HL-60/S4 (cell line): ENCODE measurements around the gene ISG20L2.

Experiments
- in situ Hi-C: fragments of 300-500 bp; cut with MboI; formaldehyde crosslinking; loops from 2 replicates; pipeline ENCODE4 v1.14.3; 2022; ENCODE audit warnings: low sequenced_read_pairs

The ISG20L2 gene

DNA sequence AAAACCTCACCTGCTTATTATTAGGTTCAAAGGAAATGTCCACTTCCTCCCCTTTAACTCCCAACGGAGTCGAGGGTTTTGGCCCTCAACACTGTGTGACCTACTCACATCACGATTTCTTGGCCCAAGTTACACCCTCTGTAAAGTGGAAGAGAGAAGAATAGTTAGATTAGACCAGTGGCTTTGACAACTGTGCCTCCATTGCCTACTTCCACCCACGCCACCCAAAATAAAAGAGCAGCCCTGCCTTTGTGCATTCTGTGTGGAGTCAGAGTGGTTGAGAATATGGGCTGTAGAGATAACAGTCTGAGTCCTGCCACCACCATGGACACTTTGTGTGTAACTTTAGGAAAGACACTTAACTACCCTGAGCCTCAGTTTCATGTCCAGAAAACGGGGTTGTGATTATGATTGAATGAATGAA lies 27.0 kb upstream of the ISG20L2 start:
- in situ Hi-C loops, result no loop called here

GRCh38 chr1:156754219-156754618 lies 25.7 kb upstream of the ISG20L2 start:
- in situ Hi-C loops, result no loop called here

DNA sequence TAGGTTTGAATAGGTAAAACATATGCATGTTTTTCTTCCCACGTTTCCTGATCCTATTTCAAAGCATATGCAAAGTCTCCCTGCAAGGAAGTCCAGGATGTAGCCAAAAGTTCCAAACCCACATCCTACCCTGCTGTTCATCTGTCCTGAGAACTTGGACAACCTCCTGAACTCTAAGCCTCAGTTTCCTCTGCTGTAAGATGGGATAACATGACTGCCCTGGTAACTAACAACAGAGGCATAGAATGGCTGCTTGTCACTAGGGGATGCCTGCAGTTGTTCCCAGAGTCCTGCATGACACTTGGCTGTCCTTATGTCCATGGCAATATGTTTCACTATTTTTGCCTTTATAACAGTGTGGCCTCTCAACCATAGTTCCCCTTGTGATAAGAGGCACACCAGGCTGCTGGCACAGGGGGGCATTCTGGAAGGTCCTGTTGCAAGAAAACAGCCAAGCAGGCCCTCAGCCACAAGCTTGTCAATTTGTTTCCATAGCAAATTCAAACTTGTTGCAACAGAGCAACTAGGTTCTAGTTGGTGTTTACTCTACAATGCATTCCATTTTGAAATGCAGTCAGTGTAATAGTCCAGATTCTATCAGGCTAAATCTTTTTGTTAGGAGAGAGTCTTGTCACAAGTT lies 24.4 kb upstream of the ISG20L2 start:
- in situ Hi-C loops, result no loop called here

DNA sequence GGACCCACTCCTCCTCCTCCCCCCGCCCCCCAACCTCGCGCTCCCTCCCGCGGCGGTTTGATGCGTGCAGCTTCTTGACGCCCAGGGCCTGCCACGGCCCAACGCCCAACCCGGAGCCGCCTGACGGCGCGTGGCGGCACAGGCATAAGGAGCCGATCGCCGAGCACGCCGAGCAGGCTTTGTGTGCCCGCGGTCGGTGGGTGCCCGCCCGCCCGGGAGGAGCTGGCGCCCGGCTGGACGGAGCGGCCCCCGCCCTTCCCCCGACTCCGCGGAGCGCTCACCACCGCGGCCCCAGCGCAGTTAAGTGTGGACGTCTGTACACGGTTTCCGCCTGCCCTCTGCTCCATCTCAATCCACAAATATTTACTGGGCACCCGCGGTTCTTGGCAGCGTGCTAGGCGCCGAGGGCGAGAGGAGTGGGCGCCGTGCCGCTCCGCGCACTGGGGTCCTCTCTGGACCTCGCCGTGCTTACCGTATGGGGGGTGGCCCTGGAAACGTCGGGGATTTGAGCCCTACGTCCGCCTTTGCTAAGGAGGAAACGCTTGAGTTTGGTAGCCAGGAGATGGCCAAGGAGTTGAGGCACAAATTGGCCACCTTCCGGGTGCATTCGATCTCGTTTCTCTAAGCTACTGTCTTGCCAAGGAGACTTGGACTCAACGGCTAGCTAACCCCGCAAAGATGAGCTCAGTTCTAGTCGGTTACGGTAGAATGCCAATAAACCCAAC lies 23.4 kb upstream of the ISG20L2 start:
- in situ Hi-C loops, result no loop called here

DNA sequence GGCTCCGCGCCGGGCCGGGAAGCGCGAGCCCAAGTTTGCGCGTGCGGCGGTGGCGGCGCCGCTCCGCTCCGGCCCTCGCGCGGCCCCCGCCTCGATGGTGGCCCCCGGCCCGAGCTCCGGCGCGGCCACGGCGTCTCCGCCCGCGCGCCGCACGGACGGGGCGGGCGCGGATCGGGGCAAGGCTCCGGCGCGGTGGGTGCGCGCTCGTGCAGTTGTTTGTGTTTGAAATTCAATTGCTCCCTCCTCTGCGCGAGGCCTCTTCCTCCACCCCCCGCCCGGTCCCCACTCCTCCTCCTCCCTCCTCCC lies 22.8 kb upstream of the ISG20L2 start, which contains the start of gene HDGF:
HDGF (minus strand) TSS at position 225 of the 306 bp plus-strand sequence. CDS start 246 bp downstream, outside the sequence.
- in situ Hi-C loops, result no loop called here

- in situ Hi-C loops, result no loop called here
Measured at GRCh38 chr1:156750711-156751450, 22.3 kb upstream of the ISG20L2 start.

DNA sequence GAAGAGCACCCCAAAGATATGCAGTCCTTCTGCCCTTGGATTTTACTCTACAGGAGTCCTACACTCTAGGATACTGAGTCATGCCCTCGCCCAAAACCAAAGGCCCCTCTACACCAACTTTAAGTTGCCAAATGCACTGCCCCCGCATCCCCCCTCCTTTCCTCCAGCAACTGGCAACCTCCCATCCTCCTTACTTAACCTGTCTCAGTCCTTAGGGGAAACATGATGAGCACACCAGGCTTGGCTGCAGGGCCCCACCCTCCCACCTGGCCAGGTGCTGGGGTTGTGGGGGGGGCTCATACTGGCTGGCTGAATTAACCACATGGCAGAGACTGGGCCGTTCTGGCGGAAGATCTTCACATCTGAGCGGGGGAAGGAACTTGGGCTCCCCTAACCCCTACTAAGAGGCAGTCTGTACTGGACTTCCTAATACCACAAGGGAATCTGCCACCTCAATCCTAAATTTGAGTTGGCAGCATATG lies 21.7 kb upstream of the ISG20L2 start:
- in situ Hi-C loops, result no loop called here

DNA sequence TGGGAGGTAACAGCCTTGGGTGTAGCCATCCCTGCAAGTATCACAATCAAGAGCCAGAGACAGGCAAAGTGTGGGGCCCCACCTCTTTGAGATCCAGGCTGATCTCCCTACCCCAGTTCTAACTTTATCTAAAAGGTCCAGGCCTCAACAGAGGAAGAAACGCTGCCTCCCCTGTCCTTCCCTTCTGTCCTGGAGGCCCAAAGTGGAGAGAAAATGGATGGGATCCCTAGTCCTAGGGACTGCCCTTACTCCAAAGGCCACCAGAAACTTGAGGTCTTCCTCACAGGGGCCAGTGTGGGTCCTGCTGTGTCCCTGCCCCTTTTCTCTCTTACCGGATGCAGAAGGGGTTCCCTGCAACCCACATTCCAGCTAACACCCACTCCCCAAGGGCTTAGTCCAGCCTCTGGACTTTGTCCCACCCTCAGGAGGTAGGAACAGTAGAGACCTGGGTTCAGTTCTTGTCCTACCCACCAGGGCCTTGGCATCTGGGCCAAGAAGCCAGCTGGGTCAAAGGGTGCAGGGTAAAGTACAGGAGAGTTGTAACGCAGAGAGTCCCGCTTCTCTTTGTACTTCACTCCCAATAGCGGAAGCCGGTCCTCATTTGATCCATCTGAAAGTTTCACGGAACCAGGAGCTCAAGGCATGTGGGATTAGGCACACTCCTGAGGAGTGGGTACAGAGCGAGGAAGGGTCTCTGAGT lies 21.0 kb upstream of the ISG20L2 start:
- in situ Hi-C loops, result no loop called here

DNA sequence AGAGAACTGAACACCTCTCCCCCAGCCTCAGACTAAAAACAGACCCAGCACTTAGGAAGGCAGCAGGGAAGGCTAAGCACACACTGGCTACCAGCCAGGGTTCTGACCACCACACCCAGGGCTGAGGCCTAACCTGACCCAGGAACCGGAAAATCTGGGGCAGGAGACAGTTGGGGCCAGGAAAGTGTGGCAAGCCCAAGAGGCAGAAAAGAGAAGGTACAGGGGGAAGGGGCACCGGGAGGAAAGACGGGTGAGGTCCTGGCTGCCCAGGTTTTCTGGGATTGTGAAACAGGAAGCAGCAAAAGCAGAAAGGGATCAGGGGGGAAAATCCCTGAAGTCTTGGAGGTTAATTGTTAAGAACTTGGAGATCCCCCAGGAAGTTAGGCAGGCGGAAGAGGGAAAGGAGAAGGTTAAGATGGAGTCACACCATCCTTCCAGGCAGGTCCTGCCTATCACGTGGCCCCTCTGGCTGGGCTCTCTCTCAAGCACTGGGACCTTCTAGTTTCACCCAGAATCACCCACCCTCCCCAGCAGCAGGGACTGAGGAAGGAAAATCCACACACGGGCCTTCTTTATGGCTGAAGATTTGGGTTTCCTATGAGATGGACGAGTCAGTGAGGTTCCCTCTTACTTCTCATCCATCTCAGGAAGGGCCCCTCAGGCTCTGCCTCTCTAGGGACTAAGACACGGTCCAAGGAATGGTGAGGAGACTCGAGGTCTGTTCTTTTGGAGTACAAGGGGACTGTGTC lies 20.3 kb upstream of the ISG20L2 start:
- in situ Hi-C loops, result no loop called here

DNA sequence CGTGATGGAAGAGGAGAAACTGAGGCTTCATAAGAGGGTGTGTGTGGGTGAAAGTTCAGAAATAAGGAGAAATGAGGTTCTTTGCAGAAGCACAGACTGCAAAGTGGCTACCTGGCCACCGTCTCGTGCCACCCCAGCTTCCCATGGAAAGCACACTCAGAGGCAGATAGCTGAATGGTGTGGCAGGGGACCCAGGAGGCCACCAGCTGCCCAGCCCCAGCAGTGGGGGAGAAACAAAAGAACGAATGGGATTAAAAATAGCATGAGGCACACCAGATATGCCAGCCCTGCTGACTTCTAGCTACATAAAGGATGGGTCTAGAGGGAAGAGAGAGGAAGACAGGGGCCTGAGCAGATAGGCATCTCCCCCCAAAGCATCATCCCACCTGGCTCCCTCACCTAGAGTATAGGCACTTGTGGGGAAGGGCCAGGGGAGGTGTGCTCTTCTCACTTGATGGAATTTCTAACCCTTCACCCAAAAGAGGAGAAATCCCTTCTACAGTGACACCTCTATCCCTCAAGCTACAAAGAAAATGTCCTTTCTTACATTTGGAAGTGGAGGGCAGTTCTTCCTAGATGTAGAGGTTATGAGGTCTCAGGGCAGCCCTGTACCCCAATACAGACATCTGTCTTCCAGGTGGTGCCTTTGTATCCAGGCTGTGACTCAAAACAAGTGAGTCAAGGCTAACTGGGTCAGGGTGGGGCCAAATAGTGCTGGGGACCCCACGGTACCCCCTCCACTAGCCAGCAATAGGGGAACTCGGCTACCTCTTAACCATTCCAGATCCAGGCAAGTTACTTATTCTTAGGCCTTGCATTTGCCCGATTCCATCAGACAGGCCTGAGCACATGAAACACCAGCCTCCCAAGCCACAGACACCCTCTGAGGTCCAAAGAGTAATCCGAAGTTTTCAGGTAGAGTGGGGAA lies 19.4 kb upstream of the ISG20L2 start:
- in situ Hi-C loops, result no loop called here

- in situ Hi-C loops, result no loop called here
Measured at GRCh38 chr1:156746728-156747631, 18.4 kb upstream of the ISG20L2 start.

- in situ Hi-C loops, result no loop called here
Measured at GRCh38 chr1:156746406-156746727, 17.8 kb upstream of the ISG20L2 start.

DNA sequence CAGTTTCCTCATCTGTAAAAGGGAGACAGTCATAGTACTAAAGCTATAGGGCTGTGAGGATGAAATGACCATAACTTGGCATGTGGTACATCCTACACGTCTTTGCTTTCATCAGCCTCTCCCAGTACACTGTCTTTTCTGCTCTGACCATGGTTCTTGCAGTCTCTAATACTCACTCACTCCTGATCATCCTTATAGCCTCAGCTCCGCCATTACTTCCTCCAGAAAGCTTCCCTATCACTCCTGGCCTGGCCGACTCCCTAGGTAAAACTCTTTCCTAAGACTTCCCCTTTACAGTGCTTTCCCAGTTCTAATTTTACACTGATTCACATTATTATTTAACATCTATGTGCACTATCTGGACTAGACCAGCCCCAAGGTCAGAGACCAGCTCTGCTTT lies 17.3 kb upstream of the ISG20L2 start:
- in situ Hi-C loops, result no loop called here

DNA sequence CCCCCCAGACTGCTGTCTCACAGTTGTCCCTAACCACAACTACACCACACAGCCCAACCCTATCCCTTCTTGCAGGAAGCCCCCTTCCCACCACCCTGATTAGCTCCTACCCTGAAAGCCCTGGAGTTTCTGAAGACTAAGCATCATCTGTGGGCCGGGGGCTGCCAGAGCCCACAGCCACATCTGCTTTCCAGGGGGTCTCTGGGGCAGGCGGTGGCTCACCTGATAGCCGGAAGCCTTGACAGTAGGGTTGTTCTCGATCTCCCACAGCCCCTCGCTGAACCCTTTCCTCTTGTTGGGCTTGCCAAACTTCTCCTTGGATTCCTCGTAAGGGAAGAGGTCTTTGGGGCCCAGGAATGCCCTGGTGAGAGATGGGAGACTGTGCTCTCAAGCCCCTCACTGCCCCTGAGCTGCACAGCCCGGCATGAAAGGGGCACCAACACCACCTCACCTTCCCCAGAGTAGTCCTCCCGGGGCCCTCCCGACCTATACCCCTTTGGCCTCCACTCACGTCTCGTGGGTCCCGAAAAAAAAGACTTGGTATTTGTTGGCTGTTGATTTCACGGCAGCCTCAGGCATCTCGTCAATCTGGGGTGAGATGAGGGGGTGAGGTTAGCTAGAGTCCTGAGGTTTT lies 16.3 kb upstream of the ISG20L2 start:
- in situ Hi-C loops, result no loop called here

DNA sequence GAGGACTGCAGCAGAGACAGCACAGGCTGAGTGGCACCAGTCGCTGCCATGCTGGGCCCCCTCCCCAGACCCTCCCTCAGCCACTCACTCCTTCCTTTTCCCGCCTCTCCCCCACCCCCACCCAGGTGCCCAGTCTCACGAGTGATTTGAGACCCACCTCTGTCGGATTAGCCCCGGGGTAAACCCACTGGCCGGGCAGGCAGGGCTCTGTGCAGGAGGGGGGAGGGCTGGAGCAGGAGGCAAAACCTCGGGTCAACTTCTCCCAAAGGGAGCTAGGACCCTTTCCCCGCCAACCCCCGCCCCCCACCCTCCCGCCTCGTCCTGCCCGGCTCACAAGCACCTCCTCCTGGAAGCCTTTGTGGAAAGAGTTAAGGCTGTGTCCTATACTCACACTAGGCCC lies 15.8 kb upstream of the ISG20L2 start:
- in situ Hi-C loops, result no loop called here

GRCh38 chr1:156743367-156744302 lies 15.1 kb upstream of the ISG20L2 start:
- in situ Hi-C loops, result no loop called here

- in situ Hi-C loops, result no loop called here
Measured at GRCh38 chr1:156742801-156743200, 14.2 kb upstream of the ISG20L2 start.
